Stimulated activated CD4-positive, alpha-beta T cell treated with anti-CD3 and anti-CD28 coated beads, Interleukin-12 subunit alpha, Interleukin-12 subunit beta, amount 100 ng/mL, for 48 hours (primary cell): ENCODE measurements around the gene ENPEP.
"Not testable (repeated sequence)": the region's sequence is repeated elsewhere in the genome, so short reads cannot be mapped to it uniquely, and the experiment has no call there.

Source experiments
- DNase-seq, 3 donors: peaks; one replicate each; pipeline ENCODE4 v3.0.0-alpha.2; 2020; ENCODE audit warnings: low read depth in 2 of 3, low spot score in 1 of 3

The ENPEP gene

DNA sequence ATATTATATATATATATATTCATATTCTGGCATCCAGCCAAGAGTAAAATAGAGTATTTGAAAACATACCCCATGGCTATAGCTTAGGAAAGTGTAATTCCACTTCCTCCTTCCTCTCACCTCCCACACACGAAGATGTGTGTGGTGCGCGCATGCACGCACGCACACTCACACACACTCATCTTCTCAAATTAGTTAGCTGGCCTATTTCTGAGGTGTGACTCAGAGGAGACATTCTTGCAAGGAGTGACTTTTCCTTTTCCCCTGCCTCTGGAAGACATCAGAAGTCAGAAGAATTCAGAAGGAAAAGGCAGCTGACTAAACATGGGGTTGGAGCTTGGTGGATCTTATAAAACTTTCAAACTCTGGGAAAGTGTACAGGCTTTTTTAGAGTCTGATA is 8.8 kb downstream of the ENPEP start:
- DNase-seq: no peak

DNA sequence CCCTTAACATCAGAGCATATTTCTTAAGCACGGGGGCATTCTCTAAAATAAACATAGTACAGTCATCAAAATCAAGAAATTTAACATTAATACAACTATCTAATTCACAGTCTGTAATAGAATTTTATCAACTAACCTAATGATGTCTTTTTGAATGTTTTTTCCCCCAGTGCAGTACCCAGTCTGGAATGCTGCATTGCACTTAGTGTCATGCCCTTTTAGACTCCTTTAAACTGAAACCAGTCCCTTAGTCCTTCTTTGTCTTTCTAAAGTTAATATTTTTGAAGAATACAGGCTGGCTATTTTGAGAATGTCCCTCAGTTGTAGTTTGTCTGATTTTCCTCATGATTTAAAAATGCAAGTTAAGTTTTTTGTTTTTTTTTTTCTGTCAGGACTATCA is 9.5 kb downstream of the ENPEP start:
- DNase-seq: no peak

DNA sequence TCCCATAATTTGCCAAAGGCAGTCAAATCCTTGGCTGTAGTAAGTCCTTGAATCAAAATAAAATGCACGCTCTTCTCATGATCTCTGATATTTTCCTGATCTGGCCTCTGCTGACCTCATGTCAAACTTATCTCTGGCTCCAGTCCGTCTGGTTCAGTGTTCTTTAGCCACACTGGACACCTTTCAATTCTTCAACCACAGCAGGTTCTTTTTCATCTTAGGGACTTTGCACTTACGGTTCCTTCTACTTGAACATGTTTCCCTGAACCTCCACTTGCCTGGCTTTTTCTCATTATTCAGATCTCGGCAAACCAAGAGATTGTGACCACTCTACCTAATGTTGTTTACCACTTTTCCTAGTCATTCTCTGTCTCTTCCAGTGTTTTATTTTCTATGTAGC is 10.3 kb downstream of the ENPEP start:
- no peak for DNase-seq

DNA sequence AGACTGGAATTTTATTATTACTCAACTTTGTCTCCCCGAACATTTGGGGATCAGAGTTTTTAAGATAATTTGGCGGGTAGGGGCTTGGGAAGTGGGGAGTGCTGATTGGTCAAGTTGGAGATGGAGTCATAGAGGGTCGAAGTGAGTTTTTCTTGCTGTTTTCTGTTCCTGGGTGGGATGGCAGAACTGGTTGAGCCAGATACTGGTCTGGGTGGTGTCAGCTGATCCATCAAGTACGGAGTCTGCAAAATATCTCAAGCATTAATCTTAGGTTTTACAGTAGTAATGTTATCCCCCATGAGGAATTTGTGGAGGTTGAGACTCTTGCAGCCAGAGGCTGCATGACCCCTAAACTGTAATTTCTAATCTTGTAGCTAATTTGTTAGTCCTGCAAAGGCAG is 10.9 kb downstream of the ENPEP start:
- not testable (repeated sequence) for DNase-seq

DNA sequence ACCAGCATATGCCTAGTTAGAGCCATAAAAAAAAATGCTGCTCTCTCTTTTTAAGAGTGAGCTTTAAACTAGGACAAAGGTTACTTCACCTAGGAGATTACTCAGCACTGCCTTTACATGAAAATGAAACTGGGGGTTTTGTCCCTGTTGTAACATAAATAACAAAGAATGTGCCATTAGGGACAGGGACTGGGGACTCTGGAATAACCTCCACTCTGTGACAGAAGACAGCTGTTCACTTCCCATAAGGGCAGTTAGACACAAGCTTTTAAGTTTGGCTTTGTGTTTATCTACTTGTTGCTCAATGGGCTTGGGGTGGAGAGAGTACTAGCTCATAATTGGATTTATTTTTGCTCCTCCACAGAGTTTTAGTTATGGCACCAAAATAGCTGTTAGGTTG is 11.9 kb downstream of the ENPEP start:
- DNase-seq: no peak

DNA sequence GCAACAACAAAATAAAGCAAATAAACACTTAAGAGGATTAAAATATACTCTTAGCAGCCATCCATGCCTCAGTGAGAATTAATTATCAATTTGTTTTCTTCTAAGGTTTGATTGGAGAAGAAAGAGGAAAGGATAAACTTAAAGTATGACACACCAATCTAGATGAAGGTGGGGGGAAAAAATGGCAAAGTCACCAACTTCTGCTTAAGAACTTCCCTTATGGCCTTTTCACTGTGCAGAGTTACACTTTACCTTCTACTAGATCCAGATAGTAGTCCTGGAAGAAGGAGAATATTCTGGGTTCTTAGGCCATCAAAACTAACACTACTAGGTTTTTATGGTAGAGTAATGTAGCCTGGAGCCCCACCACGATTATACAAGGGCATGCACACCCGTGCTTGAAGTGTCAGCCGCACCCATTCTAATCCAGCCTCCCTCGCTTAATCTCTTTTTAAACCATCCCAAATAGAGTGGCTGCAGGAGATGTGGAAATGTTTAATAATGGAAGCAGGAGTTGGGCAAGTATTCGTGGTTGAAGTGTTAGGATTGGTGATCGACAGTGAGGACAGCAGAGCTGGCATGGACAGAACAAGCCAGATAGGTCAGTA is 14.1 kb downstream of the ENPEP start:
- DNase-seq: no peak

DNA sequence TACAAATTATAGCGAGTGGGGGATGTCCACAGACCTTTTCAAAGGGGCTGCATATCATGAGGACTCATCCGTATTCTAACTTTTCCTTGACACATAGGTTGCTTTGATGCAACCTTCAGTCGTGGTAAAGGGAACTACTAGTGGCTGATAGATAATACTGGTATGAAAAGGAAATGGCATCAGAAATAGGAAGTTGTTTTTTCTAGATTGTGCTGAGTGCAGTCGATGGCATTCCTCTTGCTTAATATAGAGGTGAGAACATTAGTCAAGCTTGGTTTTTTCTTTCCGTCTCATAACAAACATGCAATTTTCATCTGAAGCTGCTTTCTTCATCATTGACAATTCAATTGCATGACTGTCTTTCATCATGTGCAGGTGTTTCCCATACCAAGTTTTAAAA is 16.6 kb downstream of the ENPEP start:
- DNase-seq: no peak

DNA sequence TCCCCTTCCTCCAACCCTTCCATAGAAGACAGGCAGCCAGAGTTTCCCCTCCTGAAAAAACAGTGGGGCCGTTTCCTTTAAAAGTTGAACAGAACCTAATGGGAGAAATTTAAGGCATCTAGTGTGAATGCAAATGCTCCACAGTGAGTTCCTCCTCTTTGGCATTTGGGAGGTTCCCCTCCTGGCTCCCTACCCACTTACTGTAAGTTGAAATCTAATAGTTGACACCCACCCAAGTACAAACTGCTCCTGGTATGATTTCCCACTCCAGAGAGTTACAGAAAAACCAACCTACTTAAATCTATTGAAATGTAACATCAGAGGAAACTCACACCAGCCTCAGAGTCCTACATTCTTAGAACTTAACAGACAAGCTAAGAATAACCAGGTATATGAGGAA is 17.6 kb downstream of the ENPEP start:
- no peak for DNase-seq

DNA sequence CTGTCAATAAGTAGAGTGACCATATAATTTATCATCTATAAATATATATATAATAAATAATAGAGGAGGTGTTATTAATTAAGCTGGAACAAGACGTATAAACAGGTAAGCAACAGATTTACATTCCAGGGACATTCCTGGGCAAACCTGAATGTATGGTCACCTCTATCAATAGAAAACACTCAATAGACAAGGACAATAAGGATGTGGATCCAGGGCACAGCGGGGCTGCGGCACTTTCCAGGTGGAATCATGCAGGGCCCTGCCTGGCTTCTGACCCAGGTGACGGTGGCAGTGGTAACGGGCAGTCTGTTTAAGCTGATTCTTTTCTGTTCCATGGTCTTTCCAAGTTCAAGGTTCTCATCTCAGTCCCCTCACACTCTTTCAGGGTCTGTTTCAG is 22.5 kb downstream of the ENPEP start:
- DNase-seq: no peak

DNA sequence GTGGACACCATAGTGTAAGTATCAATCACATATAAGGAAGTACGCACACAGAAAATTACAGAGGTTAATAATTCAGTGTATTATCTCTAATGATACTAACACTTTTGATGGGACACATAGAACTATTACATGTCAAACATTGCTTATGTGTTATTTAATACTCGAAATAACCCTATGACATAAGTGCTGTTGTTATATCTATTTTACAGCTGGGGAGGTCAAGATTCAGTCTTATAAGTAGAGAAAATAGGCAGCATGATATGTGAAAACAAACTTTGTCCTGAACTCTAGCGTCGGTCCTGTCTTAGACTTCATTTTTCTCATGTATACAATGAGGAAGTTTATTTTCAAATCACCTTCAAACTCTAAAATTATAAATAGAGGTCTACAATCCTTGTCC is 23.2 kb downstream of the ENPEP start:
- DNase-seq: no peak

DNA sequence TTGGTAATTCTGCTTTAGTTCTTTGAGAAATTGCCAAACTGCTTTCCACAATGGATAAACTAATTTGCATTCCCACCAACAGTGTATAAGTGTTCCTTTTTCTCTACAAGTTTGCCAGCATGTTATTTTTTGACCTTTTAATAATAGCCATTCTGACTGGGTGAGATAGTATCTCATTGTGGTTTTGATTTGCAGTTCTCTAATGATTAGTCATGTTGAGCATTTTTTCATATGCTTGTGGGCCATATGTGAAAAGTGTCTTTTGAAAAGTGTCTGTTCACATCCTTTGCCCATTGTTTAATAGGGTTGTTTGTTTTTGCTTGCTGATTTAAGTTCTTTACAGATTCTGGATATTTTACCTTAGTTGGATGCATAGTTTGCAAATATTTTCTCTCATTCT is 25.9 kb downstream of the ENPEP start:
- no peak for DNase-seq

DNA sequence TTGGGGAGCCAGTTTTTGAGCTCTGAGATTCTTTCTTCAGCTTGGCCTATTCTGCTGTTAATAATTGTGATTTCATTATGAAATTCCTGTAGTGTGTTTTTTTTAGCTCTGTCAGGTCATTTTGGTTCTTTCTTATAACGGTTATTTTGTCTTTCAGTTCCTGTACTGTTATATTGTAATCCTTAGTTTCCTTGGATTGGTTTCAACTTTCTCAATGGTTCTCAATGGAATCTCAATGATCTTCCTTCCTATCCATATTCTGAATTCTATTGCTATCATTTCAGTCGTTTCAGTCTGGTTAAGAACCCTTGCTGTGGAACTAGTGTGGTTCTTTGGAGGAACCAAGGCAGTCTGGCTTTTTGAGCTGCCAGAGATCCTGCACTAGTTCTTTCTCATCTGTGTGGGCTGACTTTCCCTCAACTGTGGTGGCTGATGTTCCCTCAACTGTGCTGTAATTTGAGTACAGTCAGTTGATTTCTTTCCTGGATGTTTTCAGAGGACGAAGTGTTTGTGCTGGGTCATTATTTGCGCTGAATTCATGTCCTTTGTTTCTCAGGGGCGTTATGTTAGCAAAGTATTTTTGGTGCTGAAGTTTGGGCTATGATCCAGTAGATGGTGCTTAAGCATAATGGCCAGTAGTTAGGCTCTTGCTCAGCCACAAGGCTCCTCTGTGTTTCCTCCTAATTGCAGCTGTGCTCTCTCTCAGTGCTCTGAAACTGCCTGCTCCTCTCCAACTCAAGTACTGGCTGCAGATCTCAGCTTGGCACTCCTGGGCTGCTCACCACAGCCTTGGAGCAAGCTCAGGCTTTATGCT is 27.5 kb downstream of the ENPEP start:
- no peak for DNase-seq

DNA sequence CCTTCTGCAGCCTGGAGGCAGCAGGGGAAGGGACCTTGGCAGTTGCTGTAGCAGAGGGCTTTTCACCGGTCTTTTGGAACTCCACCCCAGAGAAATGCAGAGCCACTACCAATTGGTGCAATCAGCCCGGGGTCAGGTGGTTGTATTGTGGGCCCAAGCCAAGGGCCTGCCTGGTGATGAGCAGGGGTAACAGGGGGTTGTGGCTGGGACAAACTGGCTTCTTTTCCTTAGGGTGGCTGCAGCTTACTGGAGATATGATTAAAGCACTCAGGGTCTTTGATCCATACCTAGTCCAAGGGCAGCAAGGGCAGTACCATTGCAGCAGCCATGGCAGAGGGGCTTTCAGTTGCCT is 28.1 kb downstream of the ENPEP start:
- no peak for DNase-seq

DNA sequence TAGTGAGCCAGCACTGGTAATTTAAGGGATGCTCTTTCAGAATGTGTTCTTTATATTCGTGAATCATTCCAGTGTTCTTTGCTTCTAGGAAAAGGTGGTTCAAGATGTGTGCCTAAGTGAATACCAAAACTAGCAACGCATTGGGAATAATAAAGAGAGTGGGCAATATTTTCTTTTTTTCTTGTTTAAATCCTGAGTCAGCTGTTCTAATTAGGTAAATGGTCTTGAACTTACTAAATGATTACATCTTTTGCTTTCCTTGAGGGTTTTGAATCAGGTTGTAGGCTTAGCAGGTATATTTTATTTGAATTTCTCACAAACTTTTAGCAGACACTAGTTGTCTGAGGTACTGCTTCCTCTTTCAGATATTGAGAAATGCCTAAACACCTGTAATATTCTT is 29.5 kb downstream of the ENPEP start:
- no peak for DNase-seq

DNA sequence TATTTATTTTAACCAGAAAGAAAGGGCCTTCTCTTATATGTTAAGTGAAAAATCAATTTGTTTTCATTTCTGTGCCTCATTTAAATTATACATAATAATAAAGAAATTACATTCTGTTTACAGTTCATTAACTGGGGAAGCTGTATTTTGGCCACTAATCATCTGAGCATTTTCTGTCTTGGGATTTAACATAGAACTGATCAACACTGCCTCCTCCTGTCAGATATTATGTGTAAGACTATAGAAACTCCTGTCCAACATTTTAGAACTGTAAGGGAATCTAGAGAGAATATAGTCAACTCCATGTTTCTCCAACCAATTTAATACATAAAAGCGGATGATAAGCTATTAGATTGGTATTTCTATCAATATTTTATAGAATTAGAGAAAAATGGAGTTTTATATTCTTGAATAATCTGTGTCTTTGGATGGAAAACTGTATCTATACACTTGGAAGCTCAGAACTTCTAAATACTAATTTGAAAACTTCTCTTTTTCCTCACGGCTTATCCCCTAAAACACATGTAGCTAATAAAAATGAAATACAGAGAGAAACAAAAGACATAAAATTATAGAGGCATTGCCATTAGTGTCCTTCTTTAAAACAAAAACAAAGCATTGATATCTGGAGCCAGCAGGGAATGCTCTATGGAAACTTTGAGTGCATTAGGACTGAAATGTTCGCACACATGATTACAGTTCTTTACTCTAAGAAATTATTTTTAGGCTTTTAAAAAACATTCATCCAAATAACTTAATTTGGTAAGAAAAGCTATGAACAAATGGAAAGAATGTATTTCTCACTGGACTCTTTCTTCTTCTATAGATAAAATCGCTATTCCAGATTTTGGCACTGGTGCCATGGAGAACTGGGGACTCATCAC is 33.1 kb downstream of the ENPEP start:
- DNase-seq: no peak

DNA sequence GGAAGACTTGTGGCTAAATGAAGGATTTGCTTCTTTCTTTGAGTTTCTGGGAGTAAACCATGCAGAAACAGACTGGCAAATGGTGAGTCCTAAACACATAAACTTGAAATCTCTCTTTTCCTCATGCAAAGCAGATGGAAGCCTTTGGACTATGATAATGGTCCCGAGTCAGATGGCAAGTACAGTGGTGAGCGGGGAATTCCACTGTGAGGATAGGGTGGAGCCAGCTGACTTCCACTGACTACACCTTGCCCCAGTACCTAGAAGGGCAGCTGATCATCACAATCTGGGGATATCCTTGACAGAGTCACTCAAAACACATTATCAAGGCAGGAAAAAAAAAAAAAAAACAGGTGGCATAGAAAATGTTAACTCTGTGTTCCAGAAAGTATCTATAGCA is 34.3 kb downstream of the ENPEP start:
- DNase-seq: no peak

DNA sequence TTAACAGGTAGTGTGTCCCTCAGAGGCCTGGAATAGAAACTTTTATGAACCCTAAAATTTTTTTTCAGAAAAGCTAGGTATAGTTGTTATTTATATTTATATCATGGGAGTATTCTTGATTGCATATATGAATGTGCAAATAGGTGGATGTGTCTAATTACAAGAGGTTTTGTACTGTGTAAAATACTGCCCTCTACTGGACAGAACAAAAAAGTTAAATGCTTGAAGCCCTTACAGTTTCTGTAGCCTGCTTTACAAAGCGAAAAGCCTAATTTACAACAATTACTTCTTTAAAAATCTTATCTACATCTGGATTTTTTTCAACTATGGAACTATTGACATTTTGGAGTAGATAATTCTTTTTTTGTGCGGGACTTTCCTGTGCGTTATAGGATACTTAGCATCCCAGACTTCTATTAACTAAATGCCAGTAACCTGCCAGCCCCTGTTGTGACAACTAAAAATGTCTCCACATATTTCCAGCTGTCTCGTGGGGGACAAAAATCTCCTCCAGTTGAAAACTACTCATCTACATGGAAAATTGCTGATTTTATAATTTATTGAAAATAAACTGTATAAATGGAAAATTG is 35.1 kb downstream of the ENPEP start:
- DNase-seq: no peak

DNA sequence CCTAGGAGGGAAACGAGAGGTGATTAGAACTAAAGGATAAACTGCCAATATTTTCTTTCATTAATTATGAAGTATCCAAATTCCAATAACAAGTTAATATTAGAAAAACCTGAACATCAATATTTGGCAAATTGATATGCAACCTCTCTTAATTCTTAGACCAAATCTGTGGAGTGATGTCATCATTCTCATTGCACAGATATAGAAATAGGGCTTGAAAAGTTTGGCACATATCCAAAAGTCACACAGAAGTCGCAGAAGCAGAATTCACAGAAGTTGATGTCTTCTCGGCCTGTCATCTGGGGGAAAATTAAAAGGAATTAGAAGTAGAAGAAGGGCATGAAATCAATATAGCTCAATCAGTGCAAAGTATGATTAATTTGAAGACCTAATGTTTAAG is 36.9 kb downstream of the ENPEP start:
- no peak for DNase-seq

DNA sequence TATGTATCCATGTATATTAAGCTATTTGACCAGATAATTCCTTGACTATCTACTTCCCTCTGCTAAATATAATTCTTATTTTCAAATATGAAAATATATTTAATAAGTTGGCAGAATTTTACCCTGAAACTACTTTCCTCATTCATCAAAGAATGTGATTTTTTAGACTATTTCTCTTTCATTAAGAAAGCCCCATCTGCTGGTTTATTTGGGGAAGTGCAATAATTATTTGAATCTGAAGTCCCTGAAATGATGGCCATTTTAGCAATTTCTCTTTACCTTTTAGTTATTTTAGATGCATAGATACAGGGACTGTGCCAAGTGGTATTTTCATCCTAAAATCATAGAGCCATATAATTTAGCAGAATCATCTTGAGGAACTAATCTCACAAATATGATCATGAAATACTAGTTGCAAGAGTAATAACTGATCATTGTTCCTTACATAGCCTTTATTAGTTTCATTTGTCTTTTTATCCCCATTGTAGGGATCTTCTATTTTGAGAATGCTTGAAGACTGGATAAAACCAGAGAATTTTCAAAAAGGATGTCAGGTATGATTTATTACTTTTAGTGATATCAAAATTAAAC is 39.0 kb downstream of the ENPEP start:
- no peak for DNase-seq

DNA sequence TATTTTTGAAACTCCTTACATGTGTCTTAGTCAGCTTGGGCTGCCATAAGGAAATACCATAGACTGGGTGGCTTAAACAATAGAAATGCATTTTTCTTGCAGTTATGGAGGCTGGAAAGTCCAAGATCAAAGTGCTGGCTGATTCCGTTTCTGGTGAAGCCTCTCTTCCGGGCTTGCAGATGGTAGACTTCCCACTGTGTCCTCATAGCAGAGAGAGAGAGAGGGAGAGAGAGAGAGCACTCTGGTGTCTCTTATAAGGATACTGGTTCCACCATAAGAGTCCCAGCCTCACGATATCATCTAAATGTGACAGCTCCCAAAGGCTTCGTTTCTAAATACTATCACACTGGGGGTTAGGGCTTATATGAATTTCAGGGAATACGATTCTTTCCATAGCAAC is 39.7 kb downstream of the ENPEP start:
- no peak for DNase-seq
